ENCODE measurements around the gene MYO1E.
A peak's percentile ranks its signal among the peaks of the same experiment; 100 is the strongest.

The MYO1E gene

GRCh38 chr15:59299929-59300617 is 72.6 kb downstream of the MYO1E start:
- H3K27ac ChIP-seq: peak overlapping the region; percentile 62 to 67
- intact Hi-C loops (cut with DNase I; ENCODE audit: low total_unique reads): loop anchor here (10.0 kb wide), 1 partner anchor 75 kb away; the partner anchor contains the start of gene MYO1E
- no peak for TF ChIP-seq CTCF (IDR thresholded peaks at IDR 0.05)
- peaks cover 0 to 79% (median 33%) of the 10 kb centered on the region in 4 donors for H3K4me1 ChIP-seq
- peak; percentile 91 to 92 for DNase-seq
- H3K36me3 ChIP-seq: no peaks in the 10 kb centered on the region
- H3K4me3 ChIP-seq: peak overlapping the region in 1 of 2 donors; percentile 26
- H3K27me3 ChIP-seq: no peaks in the 10 kb centered on the region
- no peaks in the 10 kb centered on the region for H3K9me3 ChIP-seq

DNA sequence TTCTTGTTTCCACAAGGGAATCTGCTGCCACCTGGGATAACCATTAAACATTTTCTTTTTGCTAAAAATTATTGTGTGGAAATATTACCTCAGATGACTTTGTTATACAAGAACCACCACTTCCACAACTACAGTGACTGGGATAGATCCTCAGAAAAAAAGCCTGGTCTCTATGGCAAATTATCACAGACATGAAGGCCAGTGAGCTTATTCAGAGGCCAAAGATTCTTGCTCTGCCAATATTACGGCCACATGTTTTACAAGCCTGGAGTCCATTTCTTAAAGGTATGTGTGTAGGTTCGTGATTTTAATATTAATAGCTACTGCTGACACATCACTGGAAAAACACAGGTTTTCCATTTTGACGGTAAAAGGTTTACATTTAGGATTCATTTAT is 73.8 kb downstream of the MYO1E start:
- no peak overlapping the region for H3K4me3 ChIP-seq
- H3K4me1 ChIP-seq: peaks cover 0 to 80% (median 45%) of the 10 kb centered on the region in 4 donors
- H3K27me3 ChIP-seq: no peaks in the 10 kb centered on the region
- H3K27ac ChIP-seq: peak overlapping the region in 1 of 2 donors; percentile 62
- H3K36me3 ChIP-seq: no peaks in the 10 kb centered on the region
- DNase-seq: no peak
- intact Hi-C loops (cut with DNase I; ENCODE audit: low total_unique reads): loop anchor here (10.0 kb wide), 1 partner anchor 76 kb away; the partner anchor contains the start of gene MYO1E
- TF ChIP-seq CTCF (IDR thresholded peaks at IDR 0.05): no peak
- no peaks in the 10 kb centered on the region for H3K9me3 ChIP-seq

DNA sequence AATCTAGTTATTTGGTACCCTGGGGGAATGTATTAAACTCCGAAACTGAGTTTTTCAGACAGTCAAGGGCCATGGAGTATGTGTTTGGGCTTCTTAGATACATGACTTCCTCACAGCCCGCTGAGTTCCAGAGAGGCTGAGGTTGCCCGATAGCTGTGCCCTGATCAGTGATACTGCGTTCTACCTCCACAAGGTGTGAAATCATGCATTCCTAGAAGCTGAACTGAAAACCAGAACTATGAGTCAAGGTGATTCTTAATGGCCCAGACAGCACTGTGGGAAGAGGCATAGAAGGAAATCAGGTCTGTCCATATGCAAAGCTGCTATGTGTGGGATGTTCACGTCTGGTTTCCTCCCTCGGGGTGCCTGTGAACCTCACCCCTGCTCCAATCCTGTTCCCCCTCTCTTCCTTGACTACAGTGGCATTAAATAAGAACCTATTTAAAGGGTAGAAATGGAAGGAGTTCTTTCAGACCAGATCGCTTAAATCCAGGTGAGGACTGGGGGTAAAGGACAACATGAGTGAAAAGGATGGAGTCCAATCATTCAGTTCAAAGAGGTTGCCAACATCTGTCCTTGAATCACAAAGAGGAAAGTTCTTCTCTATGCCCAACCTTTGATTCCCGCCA is 74.3 kb downstream of the MYO1E start:
- Histone ChIP-seq H3K27ac (no peak overlapping the region), H3K4me3 (no peak overlapping the region), H3K27me3 (no peaks in the 10 kb centered on the region), H3K9me3 (no peaks in the 10 kb centered on the region), H3K4me1 (peaks cover 0 to 81% (median 46%) of the 10 kb centered on the region in 4 donors), H3K36me3 (no peaks in the 10 kb centered on the region)
- no peak for TF ChIP-seq CTCF (IDR thresholded peaks at IDR 0.05)
- DNase-seq: no peak
- intact Hi-C loops (cut with DNase I; ENCODE audit: low total_unique reads): loop anchor here (10.0 kb wide), 1 partner anchor 76 kb away; the partner anchor contains the start of gene MYO1E

DNA sequence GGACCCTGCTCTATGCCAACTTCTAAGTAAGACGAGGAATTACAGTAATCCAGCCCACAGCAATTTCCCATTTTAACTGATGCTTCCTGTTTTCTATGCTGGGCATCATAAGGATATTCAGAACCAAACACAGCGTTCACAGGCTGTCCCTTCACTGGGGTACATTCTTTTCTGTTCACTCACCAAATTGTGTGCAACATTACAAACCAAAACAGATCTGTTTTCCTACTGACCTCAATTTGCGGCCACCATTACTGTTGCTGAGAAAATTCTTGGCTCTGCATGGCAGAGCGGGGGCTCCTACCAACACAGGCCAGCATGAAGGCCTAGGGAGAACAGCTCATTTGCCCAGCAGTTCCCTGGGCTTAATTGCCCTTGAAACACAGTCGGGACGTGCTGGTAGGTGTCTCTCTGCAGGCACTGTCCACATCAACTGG is 76.5 kb downstream of the MYO1E start:
- Histone ChIP-seq H3K27me3 (no peaks in the 10 kb centered on the region), H3K4me3 (peak overlapping the region in 1 of 2 donors; percentile 3), H3K27ac (peak overlapping the region; percentile 51 to 73), H3K4me1 (peaks cover 0 to 79% (median 52%) of the 10 kb centered on the region in 4 donors), H3K36me3 (no peaks in the 10 kb centered on the region), H3K9me3 (no peaks in the 10 kb centered on the region)
- peak in 1 of 2 donors; percentile 30 for DNase-seq
- no peak for TF ChIP-seq CTCF (IDR thresholded peaks at IDR 0.05)
- intact Hi-C loops (cut with DNase I; ENCODE audit: low total_unique reads): loop anchor here (10.0 kb wide), 1 partner anchor 79 kb away; the partner anchor contains the start of gene MYO1E

DNA sequence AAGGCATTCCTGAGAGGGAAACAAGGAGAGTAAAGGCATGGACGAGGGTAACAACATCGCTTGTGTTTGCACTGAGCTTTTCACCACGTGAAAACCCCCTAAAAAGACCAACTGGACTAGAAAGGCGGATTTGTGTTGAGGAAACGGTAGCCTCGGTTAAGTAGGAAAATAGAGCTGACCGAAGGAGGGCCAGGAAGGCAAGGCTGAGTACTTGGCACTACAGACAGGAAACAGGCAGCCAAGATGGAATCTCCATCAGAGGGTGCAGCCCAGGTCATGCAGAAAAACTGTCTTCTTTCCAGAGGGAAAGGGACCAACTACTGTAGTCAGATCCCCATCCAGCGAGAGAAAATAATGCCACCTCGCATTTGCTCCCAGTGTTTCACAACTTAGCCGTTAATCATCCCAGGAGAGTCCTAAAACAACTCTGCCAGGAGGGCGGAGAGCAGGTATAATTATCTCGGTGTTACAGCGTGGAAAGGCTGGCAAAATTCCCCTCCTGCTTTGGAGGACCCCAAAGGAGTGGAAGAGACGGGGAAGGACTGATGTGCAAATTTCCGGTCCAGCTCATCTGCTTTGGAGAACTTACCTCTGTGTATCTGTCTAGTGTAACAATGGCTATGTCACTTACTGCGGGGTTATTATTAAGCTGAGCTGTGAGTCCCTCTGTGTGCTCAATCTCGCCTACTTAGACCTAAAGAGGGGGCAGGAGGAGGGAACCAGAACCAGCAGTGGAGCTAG is 77.2 kb downstream of the MYO1E start:
- H3K36me3 ChIP-seq: no peaks in the 10 kb centered on the region
- peak; percentile 53 to 75 for DNase-seq
- H3K4me3 ChIP-seq: peak overlapping the region in 1 of 2 donors; percentile 3
- H3K9me3 ChIP-seq: no peaks in the 10 kb centered on the region
- intact Hi-C loops (cut with DNase I; ENCODE audit: low total_unique reads): loop anchor here (10.0 kb wide), 1 partner anchor 79 kb away; the partner anchor contains the start of gene MYO1E
- peaks cover 0 to 79% (median 48%) of the 10 kb centered on the region in 4 donors for H3K4me1 ChIP-seq
- peak overlapping the region; percentile 51 to 73 for H3K27ac ChIP-seq
- H3K27me3 ChIP-seq: no peaks in the 10 kb centered on the region
- TF ChIP-seq CTCF (IDR thresholded peaks at IDR 0.05): no peak
